T47D (cell line): ENCODE measurements around the gene STK11.

Experiments used
- DNase-seq, 2 experiments: peaks; one replicate each; pipeline versions ENCODE4 v3.0.0 to v3.0.0-alpha.2; 2011 to 2012; ENCODE audit warnings: low read depth in 1 of 2, low spot score in 1 of 2
- JUND ChIP-seq: IDR thresholded peaks from 2 replicates; pipeline ENCODE4 v1.6.1; 2012; ENCODE audit warnings: low read depth
- in situ Hi-C: cut with HindIII; loops from 2 replicates; pipeline ENCODE4 v1.10.0; 2016; ENCODE audit warnings: low sequenced_read_pairs, low pct_unique_long_range_greater_than_20kb

Gene STK11

GRCh38 chr19:1163934-1164683, 41.5 kb upstream of the STK11 start:
- in situ Hi-C loops = no loop called here
- DNase-seq = peak; percentile 61 to 97

GRCh38 chr19:1164684-1165531, 40.7 kb upstream of the STK11 start:
- DNase-seq = peak in 1 of 2 experiments; percentile 66
- in situ Hi-C loops = no loop called here
- no peak for TF ChIP-seq JUND

More at GRCh38 chr19:1163934-1164683, 41.5 kb upstream of the STK11 start:
- no peak for TF ChIP-seq JUND

GRCh38 chr19:1166872-1167573, 38.6 kb upstream of the STK11 start:
- no peak for TF ChIP-seq JUND
- in situ Hi-C loops = no loop called here

GRCh38 chr19:1167687-1168571, 37.6 kb upstream of the STK11 start:
- DNase-seq = peak in 1 of 2 experiments; percentile 94
- in situ Hi-C loops = no loop called here
- TF ChIP-seq JUND = no peak

More at GRCh38 chr19:1166872-1167573, 38.6 kb upstream of the STK11 start:
- peak in 1 of 2 experiments; percentile 96 for DNase-seq

- TF ChIP-seq JUND = no peak
- in situ Hi-C loops = no loop called here
- peak in 1 of 2 experiments; percentile 86 for DNase-seq
Measured at GRCh38 chr19:1168572-1169410, 36.8 kb upstream of the STK11 start.

GRCh38 chr19:1169411-1169791, 36.2 kb upstream of the STK11 start:
- TF ChIP-seq JUND = no peak
- peak in 1 of 2 experiments; percentile 67 for DNase-seq
- in situ Hi-C loops = no loop called here

- DNase-seq = peak; percentile 58 to 97
- in situ Hi-C loops = no loop called here
- no peak for TF ChIP-seq JUND
Measured at GRCh38 chr19:1169921-1170885, 35.4 kb upstream of the STK11 start.

- TF ChIP-seq JUND = no peak
- DNase-seq = peak in 1 of 2 experiments; percentile 49
- in situ Hi-C loops = no loop called here
Measured at GRCh38 chr19:1170938-1171754, 34.4 kb upstream of the STK11 start.

- DNase-seq = peak in 1 of 2 experiments; percentile 72
- in situ Hi-C loops = no loop called here
- TF ChIP-seq JUND = no peak
Measured at GRCh38 chr19:1171755-1172352, 33.7 kb upstream of the STK11 start.
